Retinal pigment epithelial cell (primary cell): ENCODE measurements around the gene URB1.
A peak's percentile ranks its signal among the peaks of the same experiment; 100 is the strongest.
"Not testable (repeated sequence)": the region's sequence is repeated elsewhere in the genome, so short reads cannot be mapped to it uniquely, and the experiment has no call there.

Source experiments
- DNase-seq: peaks from one replicate; pipeline ENCODE4 v3.0.0-alpha.2; 2010; ENCODE audit warnings: low read depth
- H3K4me3 ChIP-seq: 2 replicates; pipeline ENCODE4 v1.5.1; 2011; ENCODE audit warnings: mild to moderate bottlenecking, low read length, control low read depth, moderate library complexity
- TF ChIP-seq, protein P1 (sequence below): conservative IDR thresholded peaks from 2 replicates; pipeline ENCODE4 v1.5.1; 2011; ENCODE audit warnings: low read depth, low read length, control low read depth, inconsistent platforms

URB1 gene

GRCh38 chr21:32278518-32279376 lies 114.1 kb downstream of the URB1 start, which contains the start of gene MIS18A:
Gene MIS18A, minus strand, starts transcription at chr21:32279049. Its CDS starts 35 bp downstream, at chr21:32279014.
- TF ChIP-seq, protein P1, sequence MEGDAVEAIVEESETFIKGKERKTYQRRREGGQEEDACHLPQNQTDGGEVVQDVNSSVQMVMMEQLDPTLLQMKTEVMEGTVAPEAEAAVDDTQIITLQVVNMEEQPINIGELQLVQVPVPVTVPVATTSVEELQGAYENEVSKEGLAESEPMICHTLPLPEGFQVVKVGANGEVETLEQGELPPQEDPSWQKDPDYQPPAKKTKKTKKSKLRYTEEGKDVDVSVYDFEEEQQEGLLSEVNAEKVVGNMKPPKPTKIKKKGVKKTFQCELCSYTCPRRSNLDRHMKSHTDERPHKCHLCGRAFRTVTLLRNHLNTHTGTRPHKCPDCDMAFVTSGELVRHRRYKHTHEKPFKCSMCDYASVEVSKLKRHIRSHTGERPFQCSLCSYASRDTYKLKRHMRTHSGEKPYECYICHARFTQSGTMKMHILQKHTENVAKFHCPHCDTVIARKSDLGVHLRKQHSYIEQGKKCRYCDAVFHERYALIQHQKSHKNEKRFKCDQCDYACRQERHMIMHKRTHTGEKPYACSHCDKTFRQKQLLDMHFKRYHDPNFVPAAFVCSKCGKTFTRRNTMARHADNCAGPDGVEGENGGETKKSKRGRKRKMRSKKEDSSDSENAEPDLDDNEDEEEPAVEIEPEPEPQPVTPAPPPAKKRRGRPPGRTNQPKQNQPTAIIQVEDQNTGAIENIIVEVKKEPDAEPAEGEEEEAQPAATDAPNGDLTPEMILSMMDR: no peak
- peak; percentile 69 for DNase-seq
- H3K4me3 ChIP-seq: peak within 1 kb of the TSS; percentile 92

DNA sequence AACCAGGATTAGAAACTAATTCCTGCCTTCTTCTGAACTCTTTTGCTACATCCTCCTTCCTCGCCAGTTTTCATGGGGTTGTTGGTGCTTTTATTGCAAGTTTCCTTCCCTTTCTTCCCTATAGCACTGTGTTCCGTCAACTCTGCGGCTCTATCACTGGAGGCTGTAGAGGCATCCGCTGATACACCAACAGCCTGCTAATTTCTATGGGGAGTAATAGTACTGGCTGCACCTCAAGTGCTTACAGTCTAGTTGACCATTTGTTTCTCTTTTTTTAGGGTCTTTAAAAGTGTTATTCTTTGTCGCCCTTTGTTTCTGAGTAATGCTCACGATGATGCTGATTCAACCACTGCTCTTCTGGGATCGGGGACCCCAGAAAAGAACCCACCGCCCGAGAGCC lies 114.7 kb downstream of the URB1 start:
- DNase-seq: no peak
- TF ChIP-seq, protein P1: no peak
- peak overlapping the region; percentile 92 for H3K4me3 ChIP-seq

GRCh38 chr21:32276671-32277070 lies 116.1 kb downstream of the URB1 start:
- no peak for DNase-seq
- H3K4me3 ChIP-seq: no peak overlapping the region
- TF ChIP-seq, protein P1: no peak

DNA sequence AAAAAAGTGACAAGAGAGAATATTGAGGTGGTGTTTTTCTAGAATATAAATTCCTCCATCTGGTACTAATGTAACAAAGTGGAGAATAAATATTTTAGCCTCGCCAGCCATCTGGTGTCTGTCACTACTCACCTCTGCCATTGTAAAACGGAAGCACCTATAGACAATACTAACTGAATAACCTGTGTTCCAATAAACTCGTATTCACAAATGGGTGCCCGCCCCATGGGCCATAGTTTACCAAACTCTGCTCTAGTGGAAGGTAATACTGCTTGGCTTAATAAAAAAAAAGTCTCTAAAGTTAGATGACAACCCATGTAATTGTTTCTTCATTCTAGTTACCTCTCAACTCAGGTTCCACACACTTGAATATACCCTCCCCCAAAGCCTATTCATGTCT lies 122.1 kb downstream of the URB1 start:
- TF ChIP-seq, protein P1: no peak
- no peak for DNase-seq
- no peak overlapping the region for H3K4me3 ChIP-seq

- DNase-seq, H3K4me3 ChIP-seq: not testable (repeated sequence)
Observed at GRCh38 chr21:32265321-32265720, 127.5 kb downstream of the URB1 start.

DNA sequence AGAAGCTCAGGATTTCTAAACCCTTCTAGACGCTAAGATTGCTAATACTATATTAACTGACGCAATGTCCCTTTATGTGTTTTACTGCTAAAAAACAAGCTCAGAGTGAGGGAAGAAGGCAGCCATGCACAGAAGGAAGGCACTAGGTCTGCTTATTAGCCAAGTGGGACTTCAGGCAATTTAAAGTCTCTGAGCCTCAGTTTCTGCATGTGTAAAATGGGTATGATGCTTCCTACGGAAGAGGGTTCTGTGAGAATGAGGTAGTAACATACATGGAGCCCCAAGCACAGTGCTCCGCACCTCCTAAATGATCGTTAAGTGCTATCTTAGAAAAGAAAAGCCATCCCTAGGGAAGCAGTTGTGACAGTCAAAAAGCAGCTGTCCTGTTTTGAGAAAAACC lies 130.9 kb downstream of the URB1 start:
- TF ChIP-seq, protein P1: no peak
- H3K4me3 ChIP-seq: no peak overlapping the region
- DNase-seq: no peak
